Panc1 (cell line): ENCODE measurements around the gene POLR1B. TPM values are rescaled to one million over a fixed set of nuclear protein-coding genes. Genes with fewer than 3 reads are reported as not detected.
A peak's percentile ranks its signal among the peaks of the same experiment; 100 is the strongest.

Experiments used
- ATAC-seq: fragments of 200-7000 bp; cut with Tn5 transposase; 2 replicates; pipeline ENCODE4 v1.9.1; 2020; ENCODE audit warnings: mild to moderate bottlenecking, moderate library complexity
- BruUV-seq: library from RNA; stranded (reverse); fragments of 400-500 nt; replicated peaks from 2 replicates; lab custom pipeline; 2021; lab: Mats Ljungman, UMichigan
- CTCF ChIA-PET: fragments of 300-600 bp; sonication (Branson Sonifier 250); formaldehyde crosslinking; loops from one replicate; lab custom pipeline; 2022; ENCODE audit warnings: antibody characterized with exemption; lab: Charles Lee
- POLR2A ChIA-PET: fragments of 300-600 bp; sonication (Branson Sonifier 250); formaldehyde crosslinking; loops from one replicate; lab custom pipeline; 2022; ENCODE audit warnings: antibody characterized with exemption; lab: Charles Lee
- DNase-seq: peaks from one replicate; pipeline ENCODE4 v3.0.0-alpha.2; 2010; ENCODE audit warnings: low read depth, low spot score
- H3K27ac ChIP-seq: 2 replicates; pipeline ENCODE4 v1.5.1; 2011; ENCODE audit warnings: mild to moderate bottlenecking, low read length, inconsistent platforms
- H3K27me3 ChIP-seq: fragments of 200-500 bp; sonication (Bioruptor generic); 2 replicates; pipeline ENCODE4 v1.6.0; 2014; ENCODE audit warnings: low read length, inconsistent platforms; ENCODE audit not compliant: control insufficient read depth, insufficient read depth
- H3K36me3 ChIP-seq: fragments of 200-500 bp; sonication (Bioruptor generic); 2 replicates; pipeline ENCODE4 v1.5.1; 2014; ENCODE audit warnings: inconsistent platforms, mild to moderate bottlenecking, low read length, moderate library complexity; ENCODE audit not compliant: control insufficient read depth, insufficient read depth
- H3K4me1 ChIP-seq: 2 replicates; pipeline ENCODE4 v1.5.1; 2011; ENCODE audit warnings: inconsistent platforms, mild to moderate bottlenecking, low read length, moderate library complexity; ENCODE audit not compliant: control insufficient read depth, insufficient read depth
- H3K4me3 ChIP-seq, 2 experiments: 2 replicates each; pipeline ENCODE4 v1.5.1; 2011 to 2012; ENCODE audit warnings: low read depth in 2 of 2, low read length in 2 of 2, mild to moderate bottlenecking in 2 of 2, inconsistent platforms in 1 of 2, moderate library complexity in 1 of 2
- H3K9me3 ChIP-seq: fragments of 200-500 bp; sonication (Bioruptor generic); 2 replicates; pipeline ENCODE4 v1.5.1; 2014; ENCODE audit warnings: low read depth, mild to moderate bottlenecking, inconsistent platforms, low read length, moderate library complexity; ENCODE audit not compliant: control insufficient read depth, insufficient read depth
- CTCF ChIP-seq: fragments of 450-650 bp; IDR thresholded peaks from 2 replicates; pipeline ENCODE4 v1.5.1; 2017; ENCODE audit warnings: mild to moderate bottlenecking
- POLR2AphosphoS5 ChIP-seq: IDR thresholded peaks from 2 replicates; pipeline ENCODE4 v1.6.1; 2012; ENCODE audit warnings: mild to moderate bottlenecking, low read depth, low read length, moderate library complexity
- SIN3A ChIP-seq: IDR thresholded peaks from 2 replicates; pipeline ENCODE4 v1.6.1; 2012; ENCODE audit warnings: low read depth, mild to moderate bottlenecking, low read length, moderate library complexity, borderline replicate concordance; ENCODE audit not compliant: insufficient read depth
- TCF7L2 ChIP-seq: IDR thresholded peaks from 2 replicates; pipeline ENCODE4 v1.6.1; 2011; ENCODE audit warnings: mild to moderate bottlenecking, low read depth, low read length, inconsistent platforms
- in situ Hi-C: cut with HindIII; loops from 2 replicates; pipeline ENCODE4 v1.10.0; 2016; ENCODE audit warnings: low sequenced_read_pairs, low pct_unique_long_range_greater_than_20kb
- intact Hi-C: fragments of 100-400 bp; cut with micrococcal nuclease; formaldehyde crosslinking; loops from one replicate; pipeline ENCODE4 v1.10.0; 2022; ENCODE audit not compliant: unreplicated experiment
- total RNA-seq: library from RNA; stranded (reverse); gene quantifications from one replicate; pipeline ENCODE4 v1.2.1, GENCODE V29; 2021; ENCODE audit not compliant: unreplicated experiment
- TF ChIP-seq, protein P1 (sequence below), 2 experiments: IDR thresholded peaks; 2 replicates each; pipeline ENCODE4 v1.6.1; 2011 to 2012; ENCODE audit warnings: low read depth in 2 of 2, control low read depth in 1 of 2, low read length in 1 of 2, mild to moderate bottlenecking in 1 of 2, moderate library complexity in 1 of 2; ENCODE audit not compliant: insufficient read depth in 1 of 2

POLR1B gene
- total RNA-seq, 1 experiment from 2014 or later: 35.4 TPM

DNA sequence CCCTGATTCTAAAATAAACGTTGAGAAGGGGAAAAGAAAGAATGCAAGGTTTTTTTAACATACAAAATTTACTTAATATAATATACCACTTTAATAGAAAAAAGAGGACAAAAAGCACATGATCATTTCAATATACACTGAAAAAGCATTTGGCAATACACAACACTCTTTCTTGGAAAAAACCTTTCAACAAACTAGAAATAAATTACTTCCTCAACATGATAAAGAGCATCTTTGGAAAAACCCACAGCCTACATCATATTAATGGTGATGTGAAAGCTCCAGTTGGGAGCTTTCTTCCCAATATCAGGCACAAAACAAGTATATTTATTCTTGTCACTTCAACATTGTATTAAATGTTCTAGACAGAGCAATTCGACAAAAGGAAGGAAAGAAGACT is 3.0 kb upstream of the POLR1B start:
- BruUV-seq: no TSS peak
- DNase-seq: no peak
- intact Hi-C loops: no loop called here
- ChIA-PET CTCF (no interaction called here), POLR2A (no interaction called here)
- TF ChIP-seq TCF7L2 (no peak), CTCF (no peak), POLR2AphosphoS5 (no peak), SIN3A (no peak)
- TF ChIP-seq, protein P1, sequence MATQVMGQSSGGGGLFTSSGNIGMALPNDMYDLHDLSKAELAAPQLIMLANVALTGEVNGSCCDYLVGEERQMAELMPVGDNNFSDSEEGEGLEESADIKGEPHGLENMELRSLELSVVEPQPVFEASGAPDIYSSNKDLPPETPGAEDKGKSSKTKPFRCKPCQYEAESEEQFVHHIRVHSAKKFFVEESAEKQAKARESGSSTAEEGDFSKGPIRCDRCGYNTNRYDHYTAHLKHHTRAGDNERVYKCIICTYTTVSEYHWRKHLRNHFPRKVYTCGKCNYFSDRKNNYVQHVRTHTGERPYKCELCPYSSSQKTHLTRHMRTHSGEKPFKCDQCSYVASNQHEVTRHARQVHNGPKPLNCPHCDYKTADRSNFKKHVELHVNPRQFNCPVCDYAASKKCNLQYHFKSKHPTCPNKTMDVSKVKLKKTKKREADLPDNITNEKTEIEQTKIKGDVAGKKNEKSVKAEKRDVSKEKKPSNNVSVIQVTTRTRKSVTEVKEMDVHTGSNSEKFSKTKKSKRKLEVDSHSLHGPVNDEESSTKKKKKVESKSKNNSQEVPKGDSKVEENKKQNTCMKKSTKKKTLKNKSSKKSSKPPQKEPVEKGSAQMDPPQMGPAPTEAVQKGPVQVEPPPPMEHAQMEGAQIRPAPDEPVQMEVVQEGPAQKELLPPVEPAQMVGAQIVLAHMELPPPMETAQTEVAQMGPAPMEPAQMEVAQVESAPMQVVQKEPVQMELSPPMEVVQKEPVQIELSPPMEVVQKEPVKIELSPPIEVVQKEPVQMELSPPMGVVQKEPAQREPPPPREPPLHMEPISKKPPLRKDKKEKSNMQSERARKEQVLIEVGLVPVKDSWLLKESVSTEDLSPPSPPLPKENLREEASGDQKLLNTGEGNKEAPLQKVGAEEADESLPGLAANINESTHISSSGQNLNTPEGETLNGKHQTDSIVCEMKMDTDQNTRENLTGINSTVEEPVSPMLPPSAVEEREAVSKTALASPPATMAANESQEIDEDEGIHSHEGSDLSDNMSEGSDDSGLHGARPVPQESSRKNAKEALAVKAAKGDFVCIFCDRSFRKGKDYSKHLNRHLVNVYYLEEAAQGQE (IDR thresholded peaks at IDR 0.05; ENCODE audit: insufficient read depth in 1 of 2, low read depth in 2 of 2, low read length in 1 of 2): no peak
- Histone ChIP-seq H3K27ac (no peak overlapping the region), H3K4me3 (no peak overlapping the region), H3K36me3 (no peaks in the 10 kb centered on the region), H3K27me3 (no peaks in the 10 kb centered on the region), H3K4me1 (peaks cover 8% of the 10 kb centered on the region; the same call in 1 of the 2 replicates), H3K9me3 (no peaks in the 10 kb centered on the region)
- in situ Hi-C loops: no loop called here
- ATAC-seq: no peak

DNA sequence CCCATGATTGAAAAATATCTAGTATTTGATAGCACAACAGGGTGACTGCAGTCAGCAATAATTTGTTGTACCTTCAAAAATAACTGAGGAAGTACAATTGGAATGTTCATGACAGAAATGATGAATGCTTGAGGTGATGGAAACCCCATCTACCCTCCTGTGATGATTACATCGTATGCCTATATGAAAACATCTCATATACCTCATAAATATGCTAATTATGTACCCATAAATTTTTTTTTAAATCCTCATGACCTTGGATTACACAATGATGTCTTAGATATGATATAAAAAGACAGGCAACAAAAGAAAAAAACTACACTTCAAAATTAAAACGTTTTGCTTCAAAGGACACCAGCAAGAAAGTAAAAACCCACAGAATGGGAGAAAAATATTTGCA is 1.4 kb upstream of the POLR1B start:
- H3K9me3 ChIP-seq: no peaks in the 10 kb centered on the region
- intact Hi-C loops (no loop called here), in situ Hi-C loops (no loop called here)
- no peak for DNase-seq
- H3K27ac ChIP-seq: peak overlapping the region; percentile 96
- ATAC-seq: no peak
- H3K27me3 ChIP-seq: no peaks in the 10 kb centered on the region
- TF ChIP-seq CTCF (no peak), TCF7L2 (no peak), POLR2AphosphoS5 (no peak), SIN3A (no peak)
- TF ChIP-seq, protein P1 (IDR thresholded peaks at IDR 0.05; ENCODE audit: insufficient read depth in 1 of 2, low read depth in 2 of 2, low read length in 1 of 2): no peak
- ChIA-PET POLR2A (no interaction called here), CTCF (no interaction called here)
- peaks cover 2% of the 10 kb centered on the region; the same call in 1 of the 2 replicates for H3K36me3 ChIP-seq
- BruUV-seq: no TSS peak
- peak overlapping the region in 1 of 2 experiments; percentile 89; a peak in 2 of 4 replicates for H3K4me3 ChIP-seq
- peaks cover 15% of the 10 kb centered on the region; the same call in 1 of the 2 replicates for H3K4me1 ChIP-seq
